Upper lobe of left lung (tissue), 4 donors: ENCODE data around the gene FUT8.

Experiments used
- EP300 ChIP-seq, 4 donors: sonication (generic); formaldehyde crosslinking; IDR thresholded peaks; one replicate each; pipeline ENCODE4 v1.5.1; 2017; ENCODE audit warnings: antibody characterized with exemption in 4 of 4, control low read depth in 2 of 4
- POLR2AphosphoS5 ChIP-seq, 2 donors: sonication (generic); formaldehyde crosslinking; IDR thresholded peaks; one replicate each; pipeline ENCODE4 v1.5.1; 2017; ENCODE audit warnings: antibody characterized with exemption in 2 of 2
- TF ChIP-seq, protein P1 (sequence below), 6 experiments: fragments of 450-650 bp in 4 of 6; fragments of 200-600 bp in 2 of 6; sonication (generic) in 2 of 6; IDR thresholded peaks; one replicate each; pipeline ENCODE4 v1.5.1; 2016 to 2019; ENCODE audit warnings: antibody characterized with exemption in 6 of 6

DNA sequence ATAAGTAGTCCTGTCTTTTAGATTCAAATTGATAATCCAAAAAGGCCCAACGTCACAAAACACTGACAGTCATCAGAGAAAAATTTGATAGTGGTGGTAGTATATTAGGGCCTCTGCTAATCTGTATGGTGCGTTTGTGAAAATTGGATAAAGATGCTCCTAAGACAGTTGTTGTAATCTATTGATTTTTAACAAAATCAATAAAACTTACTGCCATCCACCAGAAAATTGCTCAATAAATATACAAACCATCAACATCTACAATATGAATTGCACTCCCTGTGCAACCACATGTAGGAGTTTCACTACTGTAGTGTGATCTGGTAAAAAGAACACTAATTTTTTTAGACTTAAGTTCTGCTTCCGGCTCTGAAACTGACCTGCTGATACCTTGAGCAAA is 336.8 kb downstream of the FUT8 start:
- TF ChIP-seq, protein P1, sequence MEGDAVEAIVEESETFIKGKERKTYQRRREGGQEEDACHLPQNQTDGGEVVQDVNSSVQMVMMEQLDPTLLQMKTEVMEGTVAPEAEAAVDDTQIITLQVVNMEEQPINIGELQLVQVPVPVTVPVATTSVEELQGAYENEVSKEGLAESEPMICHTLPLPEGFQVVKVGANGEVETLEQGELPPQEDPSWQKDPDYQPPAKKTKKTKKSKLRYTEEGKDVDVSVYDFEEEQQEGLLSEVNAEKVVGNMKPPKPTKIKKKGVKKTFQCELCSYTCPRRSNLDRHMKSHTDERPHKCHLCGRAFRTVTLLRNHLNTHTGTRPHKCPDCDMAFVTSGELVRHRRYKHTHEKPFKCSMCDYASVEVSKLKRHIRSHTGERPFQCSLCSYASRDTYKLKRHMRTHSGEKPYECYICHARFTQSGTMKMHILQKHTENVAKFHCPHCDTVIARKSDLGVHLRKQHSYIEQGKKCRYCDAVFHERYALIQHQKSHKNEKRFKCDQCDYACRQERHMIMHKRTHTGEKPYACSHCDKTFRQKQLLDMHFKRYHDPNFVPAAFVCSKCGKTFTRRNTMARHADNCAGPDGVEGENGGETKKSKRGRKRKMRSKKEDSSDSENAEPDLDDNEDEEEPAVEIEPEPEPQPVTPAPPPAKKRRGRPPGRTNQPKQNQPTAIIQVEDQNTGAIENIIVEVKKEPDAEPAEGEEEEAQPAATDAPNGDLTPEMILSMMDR (IDR thresholded peaks at IDR 0.05) = no peak
- TF ChIP-seq EP300 (IDR thresholded peaks at IDR 0.05) = no peak
- no peak for TF ChIP-seq POLR2AphosphoS5 (IDR thresholded peaks at IDR 0.05)
